Hepatocyte (in vitro differentiated cells): Measurements from ENCODE around the gene AGBL1. TPM values are rescaled to one million over a fixed set of nuclear protein-coding genes. Genes with fewer than 3 reads are reported as not detected.

Source experiments
- DNase-seq: peaks from one replicate; pipeline ENCODE4 v3.0.0-alpha.2; 2016; ENCODE audit warnings: low spot score
- H2AFZ ChIP-seq: fragments of 200-600 bp; sonication (generic); 2 replicates; pipeline ENCODE4 v1.6.0; 2016; ENCODE audit warnings: antibody characterized with exemption, mild to moderate bottlenecking
- H3K27ac ChIP-seq: fragments of 200-600 bp; sonication (generic); 2 replicates; pipeline ENCODE4 v1.5.1; 2016; ENCODE audit warnings: mild to moderate bottlenecking
- H3K27me3 ChIP-seq: fragments of 200-600 bp; sonication (generic); 2 replicates; pipeline ENCODE4 v1.6.1; 2016
- H3K36me3 ChIP-seq: fragments of 200-600 bp; sonication (generic); replicated peaks from 2 replicates; pipeline ENCODE4 v1.5.1; 2016; ENCODE audit warnings: low read depth; ENCODE audit not compliant: insufficient read depth
- H3K4me1 ChIP-seq: fragments of 200-600 bp; sonication (generic); 2 replicates; pipeline ENCODE4 v1.5.1; 2016; ENCODE audit warnings: mild to moderate bottlenecking, moderate library complexity; ENCODE audit not compliant: insufficient read depth
- H3K4me2 ChIP-seq: fragments of 200-600 bp; sonication (generic); 2 replicates; pipeline ENCODE4 v1.6.0; 2016
- H3K4me3 ChIP-seq: fragments of 200-600 bp; sonication (generic); 2 replicates; pipeline ENCODE4 v1.5.1; 2016; ENCODE audit warnings: mild to moderate bottlenecking
- H3K79me2 ChIP-seq: fragments of 200-600 bp; sonication (generic); 2 replicates; pipeline ENCODE4 v1.6.0; 2017; ENCODE audit warnings: mild to moderate bottlenecking
- H3K9me2 ChIP-seq: fragments of 200-600 bp; sonication (generic); replicated peaks from 2 replicates; pipeline ENCODE4 v1.6.0; 2017; ENCODE audit warnings: mild to moderate bottlenecking; ENCODE audit not compliant: insufficient read depth
- H3K9me3 ChIP-seq: fragments of 200-600 bp; sonication (generic); 2 replicates; pipeline ENCODE4 v1.5.1; 2016; ENCODE audit warnings: low read depth, mild to moderate bottlenecking
- H4K20me1 ChIP-seq: fragments of 200-600 bp; sonication (generic); 2 replicates; pipeline ENCODE4 v1.6.0; 2016; ENCODE audit warnings: mild to moderate bottlenecking; ENCODE audit not compliant: insufficient read depth, poor library complexity, severe bottlenecking
- EZH2 ChIP-seq: fragments of 200-600 bp; sonication (generic); IDR thresholded peaks from 2 replicates; pipeline ENCODE4 v1.6.1; 2016; ENCODE audit warnings: antibody characterized with exemption, mild to moderate bottlenecking, borderline replicate concordance
- EZH2phosphoT487 ChIP-seq: fragments of 200-600 bp; sonication (generic); IDR thresholded peaks from one replicate; pipeline ENCODE4 v1.6.1; 2018; ENCODE audit warnings: antibody characterized with exemption, mild to moderate bottlenecking, low read depth, moderate library complexity; ENCODE audit not compliant: unreplicated experiment, severe bottlenecking
- WGBS: methylation state at CpG from one replicate; pipeline ENCODE4 v1.1.6; 2016; ENCODE audit warnings: low lambda C conversion rate; ENCODE audit errors: missing lambda C conversion rate; 5-methylcytosine and 5-hydroxymethylcytosine counted together
- polyA plus RNA-seq: library from polyadenylated mRNA; unstranded; fragments of >200 nt; fragmentation: Nextera tagmentation; extraction: Ambion mirVana; gene quantifications from 2 replicates; pipeline ENCODE4 v1.2.1, GENCODE V29; 2016
- total RNA-seq: library from RNA; depleted of rRNA; stranded (reverse); fragments of >200 nt; gene quantifications from 2 replicates; pipeline ENCODE4 v1.2.3, GENCODE V29; 2014
- TF ChIP-seq, protein P1 (sequence below): fragments of 200-600 bp; sonication (generic); IDR thresholded peaks from 2 replicates; pipeline ENCODE4 v1.5.1; 2016; ENCODE audit warnings: antibody characterized with exemption, mild to moderate bottlenecking; ENCODE audit not compliant: poor library complexity

AGBL1 gene
- total and polyA plus RNA-seq, 2 experiments from 2014 or later: not detected

GRCh38 chr15:86725628-86726027 lies 646.0 kb downstream of the AGBL1 start:
- Histone ChIP-seq H3K36me3 (no peaks in the 10 kb centered on the region), H3K27ac (no peak overlapping the region), H3K27me3 (no peaks in the 10 kb centered on the region), H3K79me2 (no peaks in the 10 kb centered on the region), H2AFZ (no peak overlapping the region), H3K4me3 (no peak overlapping the region), H3K4me1 (no peaks in the 10 kb centered on the region), H4K20me1 (no peaks in the 10 kb centered on the region), H3K9me2 (no peaks in the 10 kb centered on the region), H3K9me3 (no peaks in the 10 kb centered on the region), H3K4me2 (no peak overlapping the region)
- no peak for DNase-seq
- no peak for TF ChIP-seq EZH2phosphoT487
- TF ChIP-seq, protein P1, sequence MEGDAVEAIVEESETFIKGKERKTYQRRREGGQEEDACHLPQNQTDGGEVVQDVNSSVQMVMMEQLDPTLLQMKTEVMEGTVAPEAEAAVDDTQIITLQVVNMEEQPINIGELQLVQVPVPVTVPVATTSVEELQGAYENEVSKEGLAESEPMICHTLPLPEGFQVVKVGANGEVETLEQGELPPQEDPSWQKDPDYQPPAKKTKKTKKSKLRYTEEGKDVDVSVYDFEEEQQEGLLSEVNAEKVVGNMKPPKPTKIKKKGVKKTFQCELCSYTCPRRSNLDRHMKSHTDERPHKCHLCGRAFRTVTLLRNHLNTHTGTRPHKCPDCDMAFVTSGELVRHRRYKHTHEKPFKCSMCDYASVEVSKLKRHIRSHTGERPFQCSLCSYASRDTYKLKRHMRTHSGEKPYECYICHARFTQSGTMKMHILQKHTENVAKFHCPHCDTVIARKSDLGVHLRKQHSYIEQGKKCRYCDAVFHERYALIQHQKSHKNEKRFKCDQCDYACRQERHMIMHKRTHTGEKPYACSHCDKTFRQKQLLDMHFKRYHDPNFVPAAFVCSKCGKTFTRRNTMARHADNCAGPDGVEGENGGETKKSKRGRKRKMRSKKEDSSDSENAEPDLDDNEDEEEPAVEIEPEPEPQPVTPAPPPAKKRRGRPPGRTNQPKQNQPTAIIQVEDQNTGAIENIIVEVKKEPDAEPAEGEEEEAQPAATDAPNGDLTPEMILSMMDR: no peak
- no peak for TF ChIP-seq EZH2

DNA sequence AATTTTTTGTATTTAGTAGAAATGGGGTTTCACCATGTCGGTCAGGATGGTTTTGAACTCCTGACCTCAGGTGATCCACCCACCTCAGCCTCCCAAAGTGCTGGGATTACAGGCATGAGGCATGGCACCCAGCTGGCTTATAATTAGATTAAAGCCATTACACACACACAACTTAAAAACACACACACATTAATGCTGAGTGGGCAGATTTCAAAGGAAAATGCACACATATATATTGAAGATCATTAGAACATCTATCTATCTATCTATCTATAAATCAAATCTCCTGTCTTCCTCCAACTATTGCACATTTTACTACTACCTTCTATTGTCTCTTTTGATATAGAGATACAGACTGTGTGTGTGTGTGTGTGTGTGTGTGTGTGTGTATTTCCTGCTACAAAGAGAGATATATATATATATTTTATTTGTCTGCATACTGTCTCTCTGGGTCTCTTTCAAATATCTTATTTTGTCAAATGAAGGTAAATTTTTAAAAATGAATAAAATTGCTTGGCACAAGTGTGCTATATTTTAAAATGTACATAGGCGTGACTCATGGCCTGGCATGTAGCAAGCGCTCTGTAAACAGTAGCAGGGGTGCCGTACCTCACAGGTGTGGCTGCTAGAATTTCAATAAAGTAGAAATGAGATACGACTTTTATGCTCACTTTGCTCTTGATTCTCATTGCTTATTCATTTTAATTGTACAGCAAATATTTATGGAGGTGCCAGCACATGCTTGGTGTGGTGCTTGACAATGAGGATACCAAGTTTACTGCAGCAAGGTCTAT lies 655.8 kb downstream of the AGBL1 start:
- Histone ChIP-seq H4K20me1 (no peaks in the 10 kb centered on the region), H3K27me3 (no peaks in the 10 kb centered on the region), H3K79me2 (no peaks in the 10 kb centered on the region), H3K4me2 (no peak overlapping the region), H3K27ac (no peak overlapping the region), H3K4me1 (no peaks in the 10 kb centered on the region), H3K36me3 (no peaks in the 10 kb centered on the region), H2AFZ (no peak overlapping the region), H3K9me2 (no peaks in the 10 kb centered on the region), H3K9me3 (no peaks in the 10 kb centered on the region), H3K4me3 (no peak overlapping the region)
- TF ChIP-seq EZH2 (no peak), EZH2phosphoT487 (no peak)
- TF ChIP-seq, protein P1: no peak
- WGBS: 88% methylated on average over 5 of the region's 5 CpGs
- DNase-seq: no peak

DNA sequence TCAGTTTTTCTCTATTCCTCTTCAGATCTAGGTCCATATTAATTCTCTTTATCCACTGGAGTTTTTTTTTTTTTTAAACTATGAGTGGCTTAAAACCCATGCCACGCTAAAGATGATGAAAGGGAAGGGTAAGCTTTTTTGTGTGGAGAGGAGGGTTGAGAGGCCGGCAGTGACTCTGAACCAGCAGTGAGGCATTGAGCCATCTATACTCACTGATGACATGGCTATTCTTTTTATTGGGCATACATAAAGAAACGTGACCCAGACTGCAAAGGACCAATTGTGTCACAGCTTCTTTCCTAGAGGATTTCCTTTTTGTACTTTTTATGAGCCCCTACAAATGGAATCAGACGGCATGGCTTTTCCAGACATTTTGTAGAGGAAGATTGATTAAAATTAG lies 662.2 kb downstream of the AGBL1 start:
- DNase-seq: no peak
- Histone ChIP-seq H3K9me3 (no peaks in the 10 kb centered on the region), H3K4me2 (no peak overlapping the region), H3K4me3 (no peak overlapping the region), H4K20me1 (no peaks in the 10 kb centered on the region), H2AFZ (no peak overlapping the region), H3K36me3 (no peaks in the 10 kb centered on the region), H3K9me2 (no peaks in the 10 kb centered on the region), H3K79me2 (no peaks in the 10 kb centered on the region), H3K27ac (no peak overlapping the region), H3K4me1 (no peaks in the 10 kb centered on the region), H3K27me3 (no peaks in the 10 kb centered on the region)
- TF ChIP-seq, protein P1: no peak
- no peak for TF ChIP-seq EZH2
- no peak for TF ChIP-seq EZH2phosphoT487
- WGBS: 50% methylated on average over 4 of the region's 4 CpGs
